Central memory CD8-positive, alpha-beta T cell (primary cell): Measurements from ENCODE around the gene MARCHF6.

Experiments
- ATAC-seq: fragments of 150-1000 bp; cut with Tn5 transposase; replicated peaks from 2 replicates; pipeline ENCODE4 v1.10.0; 2022; ENCODE audit warnings: mild to moderate bottlenecking, moderate FRiP score, moderate number of reproducible peaks; ENCODE audit not compliant: poor library complexity, severe bottlenecking; ENCODE audit errors: extremely low read depth
- DNase-seq, 2 donors: peaks; one replicate each; pipeline ENCODE4 v3.0.0; 2021; ENCODE audit warnings: low spot score in 2 of 2
- H3K27ac Mint-ChIP-seq: one replicate; pipeline ENCODE4 v1.8.0; 2022; ENCODE audit warnings: low read depth, mild to moderate bottlenecking, moderate library complexity, mixed read lengths
- H3K27me3 Mint-ChIP-seq: one replicate; pipeline ENCODE4 v1.8.0; 2022; ENCODE audit warnings: mixed read lengths
- H3K36me3 Mint-ChIP-seq: one replicate; pipeline ENCODE4 v1.8.0; 2022; ENCODE audit warnings: mild to moderate bottlenecking, moderate library complexity, mixed read lengths; ENCODE audit not compliant: insufficient read depth
- H3K4me1 Mint-ChIP-seq: one replicate; pipeline ENCODE4 v1.8.0; 2022; ENCODE audit warnings: mixed read lengths
- H3K4me3 Mint-ChIP-seq: one replicate; pipeline ENCODE4 v1.8.0; 2022; ENCODE audit warnings: mild to moderate bottlenecking, moderate library complexity, mixed read lengths
- H3K9me3 Mint-ChIP-seq: one replicate; pipeline ENCODE4 v1.8.0; 2022; ENCODE audit warnings: mixed read lengths

Gene MARCHF6

GRCh38 chr5:10348258-10348657 is 5.2 kb upstream of the MARCHF6 start:
- H3K27ac Mint-ChIP-seq: no peak overlapping the region
- no peak for ATAC-seq
- no peaks in the 10 kb centered on the region for H3K9me3 Mint-ChIP-seq
- no peaks in the 10 kb centered on the region for H3K27me3 Mint-ChIP-seq
- H3K4me3 Mint-ChIP-seq: no peak overlapping the region
- H3K4me1 Mint-ChIP-seq: no peaks in the 10 kb centered on the region
- no peak for DNase-seq
- H3K36me3 Mint-ChIP-seq: peaks cover 4% of the 10 kb centered on the region

GRCh38 chr5:10351199-10351905 is 2.1 kb upstream of the MARCHF6 start:
- H3K27ac Mint-ChIP-seq: no peak overlapping the region
- H3K36me3 Mint-ChIP-seq: peaks cover 15% of the 10 kb centered on the region

GRCh38 chr5:10351919-10352318 is 1.6 kb upstream of the MARCHF6 start:
- ATAC-seq (no peak), DNase-seq (no peak)
- Mint-ChIP-seq H3K4me3 (no peak overlapping the region), H3K27ac (peak overlapping the region; percentile 100), H3K36me3 (peaks cover 15% of the 10 kb centered on the region), H3K27me3 (no peaks in the 10 kb centered on the region), H3K4me1 (peaks cover 16% of the 10 kb centered on the region), H3K9me3 (no peaks in the 10 kb centered on the region)

More at GRCh38 chr5:10351199-10351905, 2.1 kb upstream of the MARCHF6 start:
- ATAC-seq (no peak), DNase-seq (no peak)
- Mint-ChIP-seq H3K9me3 (no peaks in the 10 kb centered on the region), H3K4me1 (peaks cover 16% of the 10 kb centered on the region), H3K27me3 (no peaks in the 10 kb centered on the region), H3K4me3 (no peak overlapping the region)

- Mint-ChIP-seq H3K4me1 (peaks cover 19% of the 10 kb centered on the region), H3K27me3 (no peaks in the 10 kb centered on the region), H3K9me3 (no peaks in the 10 kb centered on the region), H3K27ac (peak overlapping the region; percentile 100), H3K4me3 (peak overlapping the region; percentile 99), H3K36me3 (peaks cover 15% of the 10 kb centered on the region)
- DNase-seq (no peak), ATAC-seq (no peak)
These were observed 860 bp upstream of the MARCHF6 start for GRCh38 chr5:10352430-10353240.

GRCh38 chr5:10354048-10354872 is 765 bp downstream of the MARCHF6 start:
- DNase-seq (no peak), ATAC-seq (no peak)
- Mint-ChIP-seq H3K4me1 (peaks cover 26% of the 10 kb centered on the region), H3K27ac (peak overlapping the region; percentile 100), H3K27me3 (no peaks in the 10 kb centered on the region), H3K36me3 (peaks cover 15% of the 10 kb centered on the region), H3K4me3 (peak overlapping the region; percentile 99), H3K9me3 (no peaks in the 10 kb centered on the region)

GRCh38 chr5:10355071-10355889 is 1.8 kb downstream of the MARCHF6 start:
- no peak for ATAC-seq
- peak overlapping the region; percentile 100 for H3K27ac Mint-ChIP-seq
- H3K36me3 Mint-ChIP-seq: peaks cover 16% of the 10 kb centered on the region
- H3K27me3 Mint-ChIP-seq: no peaks in the 10 kb centered on the region
- no peaks in the 10 kb centered on the region for H3K9me3 Mint-ChIP-seq
- no peak for DNase-seq
- peaks cover 34% of the 10 kb centered on the region for H3K4me1 Mint-ChIP-seq
- peak overlapping the region; percentile 99 for H3K4me3 Mint-ChIP-seq

GRCh38 chr5:10358999-10359398 is 5.5 kb downstream of the MARCHF6 start:
- no peaks in the 10 kb centered on the region for H3K27me3 Mint-ChIP-seq
- no peak overlapping the region for H3K27ac Mint-ChIP-seq
- DNase-seq (no peak), ATAC-seq (no peak)
- H3K4me1 Mint-ChIP-seq: peaks cover 69% of the 10 kb centered on the region
- H3K36me3 Mint-ChIP-seq: peaks cover 11% of the 10 kb centered on the region
- H3K4me3 Mint-ChIP-seq: no peak overlapping the region
- no peaks in the 10 kb centered on the region for H3K9me3 Mint-ChIP-seq

GRCh38 chr5:10360686-10361085 is 7.2 kb downstream of the MARCHF6 start:
- DNase-seq (no peak), ATAC-seq (no peak)
- H3K4me1 Mint-ChIP-seq: peaks cover 65% of the 10 kb centered on the region
- no peaks in the 10 kb centered on the region for H3K27me3 Mint-ChIP-seq
- H3K9me3 Mint-ChIP-seq: no peaks in the 10 kb centered on the region
- H3K4me3 Mint-ChIP-seq: no peak overlapping the region
- peaks cover 4% of the 10 kb centered on the region for H3K36me3 Mint-ChIP-seq
- peak overlapping the region; percentile 54 for H3K27ac Mint-ChIP-seq

- peaks cover 78% of the 10 kb centered on the region for H3K4me1 Mint-ChIP-seq
- ATAC-seq: no peak
- peak overlapping the region; percentile 70 for H3K27ac Mint-ChIP-seq
- no peak for DNase-seq
- no peaks in the 10 kb centered on the region for H3K27me3 Mint-ChIP-seq
- no peaks in the 10 kb centered on the region for H3K9me3 Mint-ChIP-seq
- no peak overlapping the region for H3K4me3 Mint-ChIP-seq
- peaks cover 7% of the 10 kb centered on the region for H3K36me3 Mint-ChIP-seq
These were observed 10.2 kb downstream of the MARCHF6 start for GRCh38 chr5:10363519-10364185.

GRCh38 chr5:10364186-10364689 is 10.7 kb downstream of the MARCHF6 start:
- Mint-ChIP-seq H3K27ac (peak overlapping the region; percentile 70), H3K9me3 (no peaks in the 10 kb centered on the region), H3K27me3 (no peaks in the 10 kb centered on the region), H3K36me3 (peaks cover 9% of the 10 kb centered on the region), H3K4me3 (no peak overlapping the region), H3K4me1 (peaks cover 82% of the 10 kb centered on the region)
- DNase-seq (no peak), ATAC-seq (no peak)

- no peak for ATAC-seq
- H3K27ac Mint-ChIP-seq: no peak overlapping the region
- H3K4me1 Mint-ChIP-seq: peaks cover 80% of the 10 kb centered on the region
- no peaks in the 10 kb centered on the region for H3K27me3 Mint-ChIP-seq
- no peaks in the 10 kb centered on the region for H3K9me3 Mint-ChIP-seq
- H3K4me3 Mint-ChIP-seq: no peak overlapping the region
- no peak for DNase-seq
- peaks cover 11% of the 10 kb centered on the region for H3K36me3 Mint-ChIP-seq
These were observed 12.3 kb downstream of the MARCHF6 start for GRCh38 chr5:10365782-10366181.
